ENCODE results near the gene CABYR.

DNA sequence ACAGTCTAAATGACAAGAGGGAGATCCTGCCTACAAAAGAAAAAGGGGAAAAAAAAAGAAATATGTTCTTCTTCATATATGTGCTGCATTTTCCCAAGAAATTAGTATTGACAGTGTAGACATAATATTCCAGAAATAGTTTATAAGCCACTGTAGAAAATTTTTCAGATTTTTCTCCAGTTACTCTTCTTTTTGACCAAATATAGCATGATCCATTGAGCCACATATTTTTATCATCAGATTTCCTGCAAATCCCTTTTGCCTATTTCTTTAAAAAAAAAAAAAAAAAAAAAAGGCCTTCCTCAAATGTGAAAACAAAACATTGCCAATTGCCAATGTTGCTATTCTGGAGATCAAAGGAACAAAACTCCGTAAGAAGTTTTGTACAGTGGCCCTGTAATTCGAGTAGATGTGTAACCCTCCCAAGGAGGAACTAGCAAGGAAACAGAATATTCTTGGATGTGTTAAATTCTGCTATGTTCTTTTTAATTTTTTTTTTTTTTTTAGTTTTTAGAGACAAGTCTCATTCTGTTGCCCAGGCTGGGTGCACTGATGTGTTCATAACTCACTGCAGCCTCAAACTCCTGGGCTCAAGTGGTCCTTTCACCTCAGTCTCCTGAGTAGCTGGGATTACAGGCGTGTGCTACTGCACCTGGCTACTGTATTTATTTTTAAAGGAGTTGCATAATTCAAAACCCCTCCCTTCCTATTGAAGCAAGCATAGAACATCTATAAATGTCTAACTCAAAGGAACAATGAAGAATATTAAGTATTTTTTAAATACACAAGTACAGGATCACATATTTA, 12.5 kb upstream of the CABYR start:
- TF ChIP-seq YY1 (IDR thresholded peaks at IDR 0.05; ENCODE audit: insufficient read depth, insufficient read length) (no peak), ZNF274 (IDR thresholded peaks at IDR 0.05; ENCODE audit: low read depth, low read length) (no peak)

All from NT2/D1 (cell line).